ENCODE data around the gene PLA2G3.
"Not testable (repeated sequence)": the region's sequence is repeated elsewhere in the genome, so short reads cannot be mapped to it uniquely, and the experiment has no call there.

PLA2G3 gene

GRCh38 chr22:31139866-31140716 is at the start of gene PLA2G3:
PLA2G3 (minus strand) TSS chr22:31140508; CDS start chr22:31140354, 154 bp downstream.
- DNase-seq = peak; percentile 83

GRCh38 chr22:31187627-31188026 is 47.3 kb upstream of the PLA2G3 start:
- no peak for DNase-seq

GRCh38 chr22:31185056-31185455 is 44.7 kb upstream of the PLA2G3 start:
- DNase-seq = no peak

- DNase-seq = no peak
Observed at GRCh38 chr22:31184015-31184414, 43.7 kb upstream of the PLA2G3 start.

GRCh38 chr22:31179345-31179744 is 39.0 kb upstream of the PLA2G3 start:
- DNase-seq = no peak

- DNase-seq = no peak
Observed at GRCh38 chr22:31178859-31179258, 38.6 kb upstream of the PLA2G3 start.

GRCh38 chr22:31177420-31178162 is 37.3 kb upstream of the PLA2G3 start:
- no peak for DNase-seq

- DNase-seq = no peak
Observed at GRCh38 chr22:31176923-31177322, 36.6 kb upstream of the PLA2G3 start.

GRCh38 chr22:31173386-31174145 is 33.3 kb upstream of the PLA2G3 start:
- DNase-seq = no peak

GRCh38 chr22:31171734-31172133 is 31.4 kb upstream of the PLA2G3 start:
- DNase-seq = not testable (repeated sequence)

GRCh38 chr22:31170971-31171370 is 30.7 kb upstream of the PLA2G3 start:
- DNase-seq = no peak

GRCh38 chr22:31162015-31162765 is 21.9 kb upstream of the PLA2G3 start:
- DNase-seq = no peak

GRCh38 chr22:31161386-31161785 is 21.1 kb upstream of the PLA2G3 start:
- no peak for DNase-seq

GRCh38 chr22:31160328-31160978 is 20.1 kb upstream of the PLA2G3 start:
- no peak for DNase-seq

- no peak for DNase-seq
Observed at GRCh38 chr22:31155422-31155821, 15.1 kb upstream of the PLA2G3 start.

- no peak for DNase-seq
Observed at GRCh38 chr22:31154975-31155374, 14.7 kb upstream of the PLA2G3 start.

- no peak for DNase-seq
Observed at GRCh38 chr22:31153357-31153756, 13.0 kb upstream of the PLA2G3 start.

GRCh38 chr22:31151872-31152271 is 11.6 kb upstream of the PLA2G3 start:
- no peak for DNase-seq

- no peak for DNase-seq
Observed at GRCh38 chr22:31150615-31151014, 10.3 kb upstream of the PLA2G3 start.

GRCh38 chr22:31148953-31149627 is 8.8 kb upstream of the PLA2G3 start:
- DNase-seq = peak; percentile 47

GRCh38 chr22:31148488-31148887 is 8.2 kb upstream of the PLA2G3 start:
- no peak for DNase-seq

All from DMS 273 treated with DMSO at 0.1 percent for 48 hours (cell line).